WTC11 (cell line): Measurements from ENCODE around the gene FHIT.

Experiments used
- CTCF ChIP-seq: fragments of 200-600 bp; IDR thresholded peaks from 2 replicates; pipeline ENCODE4 v1.8.0; 2022; ENCODE audit warnings: antibody characterized with exemption
- ERG ChIP-seq: fragments of 250-450 bp; sonication (Bioruptor Pico); IDR thresholded peaks from 2 replicates; pipeline ENCODE4 v1.8.0; 2021; ENCODE audit warnings: mild to moderate bottlenecking
- ESRRA ChIP-seq: sonication (generic); formaldehyde crosslinking; IDR thresholded peaks from 2 replicates; pipeline ENCODE4 v1.8.1; 2022; ENCODE audit warnings: mild to moderate bottlenecking, missing genetic modification reagents, borderline replicate concordance
- FOXJ3 ChIP-seq: sonication (generic); formaldehyde crosslinking; IDR thresholded peaks from 2 replicates; pipeline ENCODE4 v1.9.0; 2021; ENCODE audit warnings: missing genetic modification reagents, mild to moderate bottlenecking, borderline replicate concordance
- MAX ChIP-seq: sonication (generic); formaldehyde crosslinking; IDR thresholded peaks from 2 replicates; pipeline ENCODE4 v1.8.0; 2022; ENCODE audit warnings: mild to moderate bottlenecking, missing genetic modification reagents
- TCF7 ChIP-seq: sonication (generic); formaldehyde crosslinking; IDR thresholded peaks from 2 replicates; pipeline ENCODE4 v1.8.0; 2022; ENCODE audit warnings: mild to moderate bottlenecking, low read depth, missing genetic modification reagents, moderate library complexity
- ZNF219 ChIP-seq: sonication (generic); formaldehyde crosslinking; IDR thresholded peaks from 2 replicates; pipeline ENCODE4 v1.8.0; 2023; ENCODE audit warnings: missing genetic modification reagents, mild to moderate bottlenecking, borderline replicate concordance

- no peak for TF ChIP-seq TCF7 (CRISPR knock-in tag)
- TF ChIP-seq ERG (CRISPR knock-in tag), result no peak
- no peak for TF ChIP-seq ESRRA (CRISPR knock-in tag)
- TF ChIP-seq CTCF, result no peak
- TF ChIP-seq ZNF219 (CRISPR knock-in tag), result no peak
- no peak for TF ChIP-seq FOXJ3 (CRISPR knock-in tag)
- no peak for TF ChIP-seq MAX (CRISPR knock-in tag)
Observed at GRCh38 chr3:60913474-60913873, 337.8 kb downstream of the FHIT start.
